Activated CD8-positive, alpha-beta T cell treated with anti-CD3 and anti-CD28 coated beads for 36 hours (primary cell): ENCODE data around the gene CALML3. TPM values are rescaled to one million over a fixed set of nuclear protein-coding genes. Genes with fewer than 3 reads are reported as not detected.

Source experiments
- ATAC-seq: fragments of 200-7000 bp; cut with Tn5 transposase; one replicate; pipeline ENCODE4 v1.10.0; 2021; ENCODE audit warnings: mild to moderate bottlenecking, moderate library complexity
- CTCF ChIA-PET: fragments of 350-600 bp; sonication (Branson Sonifier 250); formaldehyde crosslinking; loops from one replicate; lab custom pipeline; 2021; ENCODE audit warnings: antibody characterized with exemption; lab: Charles Lee
- POLR2A ChIA-PET: fragments of 350-600 bp; sonication (Branson Sonifier 250); formaldehyde crosslinking; loops from one replicate; lab custom pipeline; 2021; ENCODE audit warnings: antibody characterized with exemption; lab: Charles Lee
- DNase-seq: peaks from one replicate; pipeline ENCODE4 v3.0.0-alpha.2; 2020
- H3K27ac Mint-ChIP-seq: one replicate; pipeline ENCODE4 v1.8.0; 2021; ENCODE audit warnings: mild to moderate bottlenecking, mixed read lengths
- H3K27me3 Mint-ChIP-seq: one replicate; pipeline ENCODE4 v1.8.0; 2021; ENCODE audit warnings: mixed read lengths
- H3K36me3 Mint-ChIP-seq: one replicate; pipeline ENCODE4 v1.8.0; 2021; ENCODE audit warnings: low read depth, mixed read lengths
- H3K4me1 Mint-ChIP-seq: one replicate; pipeline ENCODE4 v1.8.0; 2021; ENCODE audit warnings: low read depth, mixed read lengths
- H3K4me3 Mint-ChIP-seq: one replicate; pipeline ENCODE4 v1.8.0; 2021; ENCODE audit warnings: mild to moderate bottlenecking, moderate library complexity, mixed read lengths
- H3K9me3 Mint-ChIP-seq: one replicate; pipeline ENCODE4 v1.8.0; 2021; ENCODE audit warnings: mixed read lengths
- CTCF ChIP-seq: fragments of 200-600 bp; IDR thresholded peaks from one replicate; pipeline ENCODE4 v1.8.0; 2022; ENCODE audit warnings: antibody characterized with exemption, mild to moderate bottlenecking
- intact Hi-C: fragments of 100-400 bp; cut with micrococcal nuclease; formaldehyde crosslinking; loops from one replicate; pipeline ENCODE4 v1.10.0; 2022
- total RNA-seq, 2 experiments: library from RNA; stranded (reverse); gene quantifications; one replicate each; pipeline ENCODE4 v1.2.3, GENCODE V29; 2021

CALML3 gene
- total RNA-seq, 2 experiments from 2014 or later = not detected

DNA sequence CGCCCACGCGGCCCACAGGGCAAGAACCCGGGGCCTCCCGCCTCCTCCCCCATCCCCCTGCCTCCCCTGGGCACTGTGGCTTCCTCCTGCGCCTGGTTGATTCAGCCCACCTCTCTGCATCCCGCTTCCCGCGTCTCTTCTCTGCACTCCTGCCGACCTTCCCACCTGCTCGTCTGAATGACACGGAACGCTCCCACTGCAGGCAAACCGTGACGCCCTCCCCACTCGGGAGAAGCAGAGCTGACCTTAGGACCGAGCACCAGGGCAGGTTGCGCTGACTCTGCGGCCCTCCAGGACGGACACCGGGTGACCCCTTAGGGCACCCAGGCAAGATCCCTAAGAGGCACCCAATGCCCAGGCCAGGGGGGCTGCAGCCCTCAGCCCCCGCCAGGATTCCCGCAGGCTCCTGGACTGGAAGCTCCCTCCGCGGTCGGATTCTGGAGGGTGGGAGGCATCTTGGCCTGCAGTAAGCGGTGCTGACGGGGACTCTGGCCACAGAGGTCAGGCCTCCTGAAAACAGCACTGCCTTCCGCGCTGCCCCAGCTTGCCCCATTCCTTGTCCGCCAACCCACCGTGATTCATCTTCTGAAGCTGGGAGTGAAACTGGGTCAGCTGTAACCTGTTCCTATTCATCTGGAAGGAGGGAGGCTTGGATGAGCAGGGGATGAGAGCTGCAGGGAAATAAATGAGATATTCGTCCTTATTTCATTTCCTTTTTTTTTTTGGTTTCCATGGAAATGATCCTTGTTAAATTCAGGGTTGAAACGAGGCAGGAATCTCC, 990 bp downstream of the CALML3 start:
- CTCF ChIA-PET = no interaction called here
- POLR2A ChIA-PET = no interaction called here
- Mint-ChIP-seq H3K4me1 (no peaks in the 10 kb centered on the region), H3K27me3 (peaks cover 3% of the 10 kb centered on the region), H3K4me3 (no peak overlapping the region), H3K36me3 (no peaks in the 10 kb centered on the region), H3K9me3 (no peaks in the 10 kb centered on the region), H3K27ac (no peak overlapping the region)
- DNase-seq (no peak), ATAC-seq (no peak)
- intact Hi-C loops = no loop called here
- TF ChIP-seq CTCF = no peak

DNA sequence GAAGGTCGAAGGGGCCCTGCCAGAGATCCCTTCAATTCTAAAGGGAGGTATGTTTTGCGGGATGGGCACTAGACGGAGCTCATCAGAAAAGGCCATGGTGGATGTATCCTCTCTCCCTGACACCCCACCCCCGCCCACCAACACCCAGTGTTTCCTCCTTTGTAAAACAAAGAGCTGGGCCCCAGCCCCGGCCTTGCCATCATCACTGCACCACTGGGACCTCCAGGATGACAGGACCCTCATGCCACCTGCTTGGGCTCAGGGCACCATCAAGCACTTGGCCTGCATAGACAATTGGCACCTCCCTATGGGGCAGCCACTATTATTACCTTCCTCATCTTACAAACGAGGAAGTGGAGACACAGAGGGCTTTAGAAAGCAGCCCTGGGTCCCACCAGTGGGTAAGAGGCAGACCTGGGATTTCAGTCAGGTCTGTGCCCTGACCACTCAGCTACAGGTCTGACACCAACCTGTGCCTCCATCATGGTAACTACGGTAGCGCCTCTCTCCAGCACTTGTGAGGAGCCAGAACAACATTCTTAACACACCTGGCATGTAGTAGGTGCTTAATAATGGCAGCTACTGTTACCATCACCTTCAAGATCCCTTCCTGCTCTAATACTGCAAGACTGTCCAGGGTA, 2.0 kb downstream of the CALML3 start:
- Mint-ChIP-seq H3K36me3 (no peaks in the 10 kb centered on the region), H3K4me1 (no peaks in the 10 kb centered on the region), H3K27ac (no peak overlapping the region), H3K4me3 (no peak overlapping the region), H3K27me3 (peaks cover 3% of the 10 kb centered on the region), H3K9me3 (no peaks in the 10 kb centered on the region)
- POLR2A ChIA-PET = no interaction called here
- TF ChIP-seq CTCF = no peak
- CTCF ChIA-PET = no interaction called here
- ATAC-seq (no peak), DNase-seq (no peak)
- intact Hi-C loops = no loop called here

DNA sequence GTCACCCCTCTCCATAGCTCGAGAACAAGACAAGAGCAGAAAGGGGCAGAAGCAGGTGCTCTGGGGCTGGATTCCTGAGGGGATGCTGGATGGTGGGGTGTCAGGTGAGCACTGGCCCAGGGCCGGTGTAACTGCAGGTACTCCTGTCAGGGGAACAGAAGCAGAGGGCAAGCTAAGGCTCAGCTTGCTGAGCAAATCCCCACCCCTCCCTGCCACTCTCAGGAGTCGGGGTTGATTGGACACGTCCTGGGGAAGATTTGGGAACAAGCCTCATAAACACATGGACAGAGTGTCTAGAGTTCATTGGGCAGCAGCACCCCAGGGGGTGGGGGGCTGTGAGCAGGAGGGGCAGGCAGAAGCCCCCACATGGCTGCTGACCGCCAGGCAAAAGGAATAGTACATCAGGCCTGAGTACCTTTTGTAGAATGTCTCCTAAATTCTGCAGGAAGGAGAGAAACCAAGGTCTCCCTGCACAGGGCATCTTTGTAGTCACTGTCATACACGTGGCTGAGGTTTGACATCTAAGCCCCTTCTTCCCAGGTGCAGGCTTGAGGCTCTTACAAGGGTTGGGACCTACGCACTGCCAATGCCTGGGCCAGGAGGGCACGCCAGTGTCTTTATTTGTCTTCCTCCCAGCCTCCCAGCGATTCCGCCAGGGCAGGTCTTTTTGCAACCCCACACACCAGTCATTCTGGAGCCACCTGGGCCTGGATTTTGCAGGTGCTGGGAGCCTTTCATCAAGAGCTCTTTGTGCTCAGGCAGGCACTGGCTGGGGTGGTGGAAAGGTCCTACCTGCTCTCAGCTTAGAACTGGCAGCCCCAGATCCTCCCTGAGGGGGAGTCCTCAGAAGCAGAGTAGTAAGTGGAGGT, 2.8 kb downstream of the CALML3 start:
- ATAC-seq = no peak
- Mint-ChIP-seq H3K4me1 (no peaks in the 10 kb centered on the region), H3K4me3 (no peak overlapping the region), H3K36me3 (no peaks in the 10 kb centered on the region), H3K27me3 (peaks cover 3% of the 10 kb centered on the region), H3K27ac (no peak overlapping the region), H3K9me3 (no peaks in the 10 kb centered on the region)
- DNase-seq = no peak
- CTCF ChIA-PET = no interaction called here
- POLR2A ChIA-PET = no interaction called here
- TF ChIP-seq CTCF = no peak
- intact Hi-C loops = no loop called here

- ChIA-PET CTCF (no interaction called here), POLR2A (interaction anchor here (0.7 kb wide), 2 partner anchors 11 to 100 kb away, joined by 3 to 4 read pairs; no protein-coding TSS in a partner anchor)
- no peak for TF ChIP-seq CTCF
- no peak for ATAC-seq
- Mint-ChIP-seq H3K4me3 (no peak overlapping the region), H3K36me3 (no peaks in the 10 kb centered on the region), H3K27ac (no peak overlapping the region), H3K9me3 (no peaks in the 10 kb centered on the region), H3K27me3 (no peaks in the 10 kb centered on the region), H3K4me1 (no peaks in the 10 kb centered on the region)
- DNase-seq = no peak
- intact Hi-C loops = no loop called here
Observed at GRCh38 chr10:5528989-5529701, 4.4 kb downstream of the CALML3 start.
